Middle frontal gyrus (tissue), 1 donor: Measurements from ENCODE around the gene SMURF1.
"Not testable (repeated sequence)": the region's sequence is repeated elsewhere in the genome, so short reads cannot be mapped to it uniquely, and the experiment has no call there.

Experiments
- DNase-seq: peaks from one replicate; pipeline ENCODE4 v3.0.0-alpha.2; 2015; ENCODE audit warnings: low spot score; ENCODE audit errors: extremely low spot score

SMURF1 gene

DNA sequence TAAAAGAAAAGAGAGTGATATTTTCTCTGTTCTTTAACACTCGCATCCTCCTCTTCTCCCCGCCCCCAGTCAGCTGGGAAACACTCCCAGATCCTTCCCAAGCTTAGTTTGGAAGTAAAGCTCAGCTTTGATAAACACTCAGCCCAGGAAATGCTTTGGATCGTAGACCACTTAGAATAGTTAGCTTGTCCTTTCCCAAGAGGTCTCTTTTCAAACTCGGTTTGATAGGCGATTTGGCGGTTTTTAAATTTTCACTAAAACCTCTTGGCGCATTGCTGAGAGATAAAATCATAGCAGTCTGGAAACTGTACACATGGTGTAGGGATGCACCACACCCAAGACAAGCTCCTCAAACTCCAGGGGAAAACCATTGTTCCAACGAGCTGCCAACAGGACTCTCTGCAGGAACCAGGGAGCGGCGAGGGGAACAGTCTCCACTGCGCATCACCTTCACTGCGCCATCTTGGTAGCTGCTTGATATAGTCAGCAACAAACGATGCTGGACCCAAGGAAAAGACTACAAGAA is 22.3 kb downstream of the SMURF1 start:
- no peak for DNase-seq

DNA sequence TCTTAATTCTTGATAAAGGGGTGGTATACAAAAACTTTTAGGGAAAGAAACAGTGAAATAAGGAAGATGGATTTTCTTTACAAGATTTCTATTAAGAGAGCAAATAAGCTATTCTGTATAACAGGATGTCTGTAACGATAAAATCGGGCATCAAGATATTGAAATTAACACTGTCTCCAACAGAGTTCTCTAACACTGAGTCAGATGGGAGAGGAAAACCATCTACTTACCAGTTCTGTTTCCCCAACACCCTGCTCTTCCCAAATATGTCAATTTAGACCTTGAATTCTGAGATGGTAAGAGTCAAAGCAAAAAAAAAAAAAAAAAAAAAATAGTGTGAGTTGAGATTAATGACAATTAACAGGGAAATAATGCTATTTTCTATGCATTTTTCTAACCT is 23.0 kb downstream of the SMURF1 start:
- no peak for DNase-seq

DNA sequence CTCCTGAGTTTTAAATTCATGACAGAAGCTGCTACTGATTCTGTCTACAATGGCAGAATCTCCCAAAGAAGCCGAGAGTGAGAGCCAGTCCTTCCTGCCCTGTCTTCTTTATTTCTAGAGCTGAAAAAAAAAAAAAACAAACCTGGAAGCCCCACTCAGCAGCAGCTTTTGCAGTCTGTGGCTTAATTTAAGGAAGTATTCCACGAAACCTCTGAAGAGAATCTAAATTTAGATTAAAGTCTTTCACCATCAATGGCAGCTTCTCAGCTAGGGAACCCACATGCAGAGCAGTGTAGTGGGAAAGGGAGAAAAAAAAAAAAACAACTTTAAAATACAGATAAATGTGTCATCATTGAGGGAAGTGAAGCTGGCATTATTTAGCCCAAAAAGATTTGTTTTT is 23.4 kb downstream of the SMURF1 start:
- no peak for DNase-seq

DNA sequence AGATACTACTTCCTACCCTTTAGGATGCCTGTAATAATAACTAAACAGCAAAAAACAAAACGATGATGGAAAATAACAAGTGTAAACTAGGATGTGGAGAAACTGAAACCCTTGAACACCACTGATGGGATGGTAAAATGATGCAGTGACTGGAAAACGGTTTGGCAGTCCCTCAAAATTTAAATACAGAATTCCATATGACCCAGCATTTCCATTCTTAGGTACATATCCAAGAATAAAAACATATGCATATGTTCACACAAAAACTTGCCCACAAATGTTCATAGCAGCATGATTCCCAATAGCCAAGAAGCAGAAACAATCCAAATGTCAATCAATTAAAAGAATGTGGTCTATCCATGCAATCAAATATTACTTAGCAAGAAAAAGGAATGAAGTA is 25.8 kb downstream of the SMURF1 start:
- DNase-seq: no peak

DNA sequence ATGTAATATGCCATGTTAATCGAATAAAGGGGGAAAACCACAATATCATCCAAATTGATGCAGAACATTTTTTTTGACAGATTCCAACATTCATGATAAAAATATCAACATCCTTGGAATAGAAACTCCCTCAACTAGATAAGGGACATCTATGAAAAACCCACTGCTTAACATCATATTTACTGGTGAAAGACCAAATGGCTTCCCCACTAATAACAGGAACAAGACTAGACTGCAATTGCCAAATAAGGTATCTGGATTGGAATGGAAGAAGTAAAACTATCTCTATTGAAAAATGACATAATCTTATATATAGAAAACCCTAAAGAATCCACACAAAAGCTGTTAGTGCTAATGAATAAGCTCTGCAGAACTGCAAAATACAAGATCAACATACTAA is 27.8 kb downstream of the SMURF1 start:
- no peak for DNase-seq

DNA sequence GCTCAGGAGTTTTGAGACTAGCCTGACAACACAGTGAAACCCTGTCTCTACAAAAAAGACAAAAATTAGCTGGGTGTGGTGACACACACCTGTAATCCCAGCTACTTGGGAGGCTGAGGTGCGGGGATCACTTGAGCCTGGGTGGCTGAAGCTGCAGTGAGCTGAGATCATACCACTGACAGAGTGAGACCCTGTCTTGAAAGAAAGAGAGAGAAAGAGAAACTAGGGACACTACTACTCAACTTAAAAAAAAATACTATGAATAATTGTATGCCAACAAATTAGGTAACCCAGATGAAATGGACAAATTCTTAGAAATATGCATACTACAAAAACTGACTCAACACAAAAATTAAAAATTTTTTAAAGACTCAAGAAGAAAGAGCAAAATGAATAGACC is 28.5 kb downstream of the SMURF1 start:
- DNase-seq: no peak

DNA sequence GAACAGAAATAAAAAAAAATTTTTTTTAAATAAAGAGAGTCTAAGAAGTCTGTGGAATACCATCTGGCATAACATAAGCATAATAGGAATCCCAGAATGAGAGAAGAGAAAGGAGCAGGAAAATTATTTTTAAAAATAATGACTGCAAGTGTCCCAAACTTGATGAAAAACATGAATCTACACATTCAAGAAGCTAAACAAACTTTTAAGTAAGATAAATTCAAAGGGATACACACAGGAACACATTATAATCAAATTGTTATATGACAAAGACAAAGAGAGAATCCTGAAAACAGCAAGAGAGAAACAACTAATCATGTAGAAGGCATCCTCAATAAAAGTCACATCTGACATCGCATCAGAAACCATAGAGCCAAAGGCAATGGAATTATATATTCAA is 30.9 kb downstream of the SMURF1 start:
- no peak for DNase-seq

DNA sequence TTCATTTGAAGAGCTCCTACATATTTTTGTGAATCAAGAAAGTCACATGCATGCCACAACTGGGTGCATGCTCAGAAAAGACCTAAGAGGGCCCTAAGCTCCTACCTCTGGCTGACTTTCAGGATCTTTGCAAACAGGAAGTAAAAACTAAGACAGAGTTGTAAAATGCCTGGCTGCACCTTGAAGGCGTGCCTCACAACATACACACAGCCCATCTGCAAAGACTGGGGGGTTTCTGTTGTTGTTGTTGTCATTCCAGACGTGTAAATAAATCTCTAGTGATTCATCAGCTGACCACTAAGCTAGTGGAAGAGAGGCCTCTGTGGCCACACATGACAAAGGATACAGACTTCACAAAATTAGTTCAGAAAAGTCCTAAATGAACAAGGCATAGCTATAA is 31.8 kb downstream of the SMURF1 start:
- no peak for DNase-seq

DNA sequence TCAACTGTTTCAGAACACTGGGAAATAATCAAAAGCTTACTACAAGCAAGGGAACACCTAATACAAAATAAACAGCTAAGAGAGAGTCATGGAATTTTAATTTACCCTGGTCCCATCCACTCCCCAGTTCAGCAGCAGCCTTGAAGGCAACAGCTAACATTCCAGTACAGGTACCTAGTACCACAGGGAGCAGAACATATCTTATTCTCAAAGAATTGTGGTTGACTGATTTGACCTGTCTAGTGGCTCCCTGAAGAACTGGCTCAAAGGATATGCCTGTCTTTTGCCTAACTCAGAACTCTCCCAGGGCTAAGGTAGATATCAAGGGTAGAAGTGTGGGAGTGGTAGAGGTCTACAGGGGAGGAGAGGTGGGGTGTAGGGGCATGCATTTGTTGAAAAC is 32.3 kb downstream of the SMURF1 start:
- no peak for DNase-seq

DNA sequence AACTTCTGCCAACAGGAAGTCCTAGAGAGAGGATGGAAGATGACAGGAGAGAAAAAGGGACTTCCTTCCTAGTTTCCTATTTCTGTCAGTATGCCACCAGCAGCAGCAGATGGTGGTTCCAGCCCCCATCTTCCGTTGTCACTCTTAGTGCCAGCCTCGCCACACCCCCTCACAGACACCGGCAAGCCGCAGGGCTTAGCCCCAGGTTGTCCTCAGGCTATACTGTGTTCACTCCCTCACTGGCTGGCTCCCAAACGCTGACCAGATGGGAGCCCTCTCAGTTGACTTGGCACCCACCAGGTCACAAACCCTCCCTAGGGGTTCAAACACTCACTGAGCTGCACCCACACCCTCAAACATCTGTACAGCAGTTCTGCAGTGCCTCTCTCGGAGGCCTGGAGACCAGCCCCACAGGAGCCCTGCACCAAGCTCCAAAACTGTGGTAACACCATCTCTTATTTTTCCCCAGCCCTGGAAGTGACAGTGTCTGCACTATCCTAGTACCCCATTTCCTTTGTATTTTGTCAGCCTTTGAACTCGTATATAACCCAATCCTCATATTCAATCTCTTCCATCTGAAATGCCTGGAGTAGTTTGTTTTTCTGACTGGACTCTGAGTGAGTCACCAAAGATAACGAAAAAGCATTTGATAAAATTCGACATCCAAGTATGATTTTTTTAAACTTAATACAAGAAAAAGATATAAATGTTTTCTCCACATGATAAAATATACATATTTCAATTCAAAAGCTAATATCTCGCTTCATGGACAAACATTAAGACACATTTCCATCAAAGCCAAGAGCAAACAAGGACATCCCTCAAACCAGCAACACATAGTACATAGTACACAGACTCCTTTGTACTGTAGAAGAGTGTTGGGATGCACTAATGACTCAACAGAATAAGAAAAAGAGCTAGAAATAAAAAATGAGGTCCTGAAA is 34.5 kb downstream of the SMURF1 start:
- DNase-seq: no peak

DNA sequence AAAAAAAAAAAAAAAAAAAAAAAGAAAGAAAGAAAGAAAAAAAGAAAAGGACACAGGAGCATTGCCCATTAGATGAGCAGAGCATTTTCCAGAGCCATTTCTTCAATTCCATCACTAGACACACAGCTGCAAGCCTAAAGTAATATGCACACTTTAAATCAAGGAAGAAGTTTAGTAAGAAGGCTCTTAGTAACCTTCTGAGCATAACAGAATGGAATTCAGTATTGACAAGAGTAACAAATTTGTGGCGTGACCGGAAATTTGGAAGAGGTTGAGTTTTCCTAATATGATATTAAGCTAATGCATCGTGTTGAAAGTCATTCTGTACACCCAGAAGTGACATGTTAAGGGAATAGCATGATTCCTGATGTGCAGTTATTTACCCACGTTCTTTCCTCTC is 35.3 kb downstream of the SMURF1 start:
- DNase-seq: no peak

DNA sequence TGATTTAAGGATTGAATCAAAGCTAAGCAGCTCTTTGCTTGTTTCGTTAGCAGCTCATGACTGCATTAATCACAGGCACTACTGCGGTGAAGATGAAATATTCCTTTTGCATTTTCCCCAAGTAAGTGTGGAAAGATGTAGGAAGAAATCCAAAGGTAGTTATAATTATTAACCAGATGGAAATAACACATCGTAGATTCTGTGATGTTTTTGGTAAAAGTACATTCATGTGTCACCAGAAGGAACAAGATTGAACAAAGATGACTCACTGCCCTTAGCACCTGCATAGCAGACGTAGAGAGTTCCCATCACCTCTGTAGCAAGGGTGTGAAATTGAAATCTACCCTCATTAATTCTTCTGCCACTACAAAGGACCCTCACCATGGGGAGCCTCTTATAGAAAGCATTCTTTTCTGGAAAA is 37.1 kb downstream of the SMURF1 start:
- no peak for DNase-seq

DNA sequence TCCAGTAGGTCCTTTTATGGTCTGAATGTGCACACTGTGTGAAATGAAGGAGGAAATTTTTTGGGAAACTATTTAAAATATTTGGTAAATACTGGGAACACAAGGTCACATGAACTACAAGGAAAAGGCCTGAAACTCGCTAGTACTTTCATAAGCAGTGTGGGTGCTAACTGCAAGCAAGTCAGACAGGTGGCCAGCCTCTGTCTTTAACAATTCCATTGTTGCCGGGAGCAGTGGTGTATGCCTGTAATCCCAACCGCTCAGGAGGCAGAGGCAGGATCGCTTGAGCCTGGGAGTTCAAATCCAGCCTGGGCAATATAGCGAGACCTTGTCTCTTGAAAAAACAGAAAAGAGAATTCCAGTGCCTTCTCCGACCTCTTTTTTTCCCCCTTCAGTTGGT is 37.5 kb downstream of the SMURF1 start:
- DNase-seq: no peak

DNA sequence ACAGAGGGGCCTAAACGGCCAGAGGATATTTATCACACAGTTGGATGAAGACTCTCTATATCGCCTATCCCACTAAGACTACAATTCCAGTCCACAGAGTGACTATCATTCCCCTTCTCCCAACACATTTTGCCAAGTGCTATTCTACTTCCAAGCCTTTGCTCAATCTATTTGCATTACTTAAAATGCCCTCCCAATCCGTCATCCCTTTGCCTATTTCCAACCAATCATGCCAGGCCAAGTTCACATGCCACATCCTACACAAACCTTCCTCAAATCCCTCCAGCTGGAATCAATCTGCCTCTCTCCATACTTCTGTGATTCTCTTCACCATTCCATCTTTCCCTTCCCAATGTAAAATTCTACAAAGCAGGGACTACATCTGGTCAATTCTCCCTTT is 38.2 kb downstream of the SMURF1 start:
- no peak for DNase-seq

DNA sequence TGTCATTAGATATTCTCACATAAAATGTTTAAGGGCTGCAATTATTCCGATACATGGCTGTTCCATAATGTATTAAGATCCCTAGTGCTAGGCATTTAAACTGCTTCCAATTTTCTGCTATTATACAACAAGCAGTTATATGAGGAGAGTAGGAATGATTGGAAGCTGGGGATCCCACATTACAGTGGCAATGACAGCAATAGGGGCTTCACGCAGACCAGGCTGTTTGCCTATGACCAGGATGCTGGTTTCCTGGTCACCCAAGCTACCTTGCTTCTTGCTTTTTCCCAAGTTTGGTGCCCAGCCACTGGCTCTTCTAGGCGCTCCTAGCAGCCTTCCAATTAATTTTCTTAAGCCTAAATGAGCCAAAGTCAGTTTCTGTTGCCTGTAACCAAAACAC is 39.3 kb downstream of the SMURF1 start:
- no peak for DNase-seq

DNA sequence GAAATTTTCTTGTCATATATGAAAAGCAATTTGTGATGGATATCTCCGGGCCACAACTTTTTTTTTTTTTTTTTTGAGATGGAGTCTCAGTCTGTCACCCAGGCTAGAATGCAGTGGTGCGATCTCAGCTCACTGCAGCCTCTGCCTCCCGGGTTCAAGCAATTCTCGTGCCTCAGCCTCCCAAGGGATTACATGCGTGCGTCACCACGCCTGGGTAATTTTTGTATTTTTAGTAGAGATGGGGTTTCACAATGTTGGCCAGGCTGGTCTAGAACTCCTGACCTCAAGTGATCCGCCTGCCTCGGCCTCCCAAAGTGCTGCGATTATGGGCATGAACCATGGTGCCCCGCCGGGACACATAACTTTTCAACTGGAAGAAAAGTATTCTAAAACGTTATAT is 40.1 kb downstream of the SMURF1 start:
- not testable (repeated sequence) for DNase-seq

DNA sequence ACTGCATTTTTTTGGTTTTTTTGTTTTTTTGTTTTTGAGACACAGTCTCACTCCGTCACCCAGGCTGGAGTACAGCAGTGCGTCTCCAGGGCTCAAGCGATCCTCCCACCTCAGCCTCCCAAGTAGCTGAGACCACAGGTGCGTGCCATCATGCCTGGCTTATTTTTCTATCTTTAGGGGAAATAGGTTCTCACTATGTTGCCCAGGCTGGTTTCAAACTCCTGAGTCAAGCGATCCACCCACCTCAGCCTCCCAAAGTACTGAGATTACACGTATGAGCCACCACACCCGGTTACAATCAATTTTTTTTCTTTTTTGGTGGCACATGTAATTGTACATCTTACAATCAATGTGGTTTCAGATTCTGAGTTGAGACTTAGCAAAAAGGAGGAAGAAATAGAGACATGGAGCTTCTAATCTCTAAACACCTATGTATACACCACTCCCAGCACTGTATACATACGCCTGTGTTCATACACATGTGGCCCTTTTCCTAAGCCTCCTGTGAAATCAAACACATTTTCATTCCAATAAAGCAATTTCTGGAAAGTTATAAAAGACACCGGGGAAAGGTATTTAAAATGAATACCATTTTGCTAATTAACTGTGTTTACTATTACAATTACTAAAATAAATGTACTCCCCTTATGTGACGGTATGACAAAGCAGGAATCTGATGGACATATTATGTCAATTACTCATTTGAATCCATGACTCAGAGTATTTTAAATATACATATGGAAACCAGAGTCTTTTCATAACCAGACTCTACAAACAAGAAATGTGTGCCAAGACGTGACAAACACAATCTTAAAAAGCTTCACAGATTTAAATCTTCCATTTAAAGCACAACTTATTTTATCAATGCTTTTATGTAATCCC is 40.9 kb downstream of the SMURF1 start:
- no peak for DNase-seq

DNA sequence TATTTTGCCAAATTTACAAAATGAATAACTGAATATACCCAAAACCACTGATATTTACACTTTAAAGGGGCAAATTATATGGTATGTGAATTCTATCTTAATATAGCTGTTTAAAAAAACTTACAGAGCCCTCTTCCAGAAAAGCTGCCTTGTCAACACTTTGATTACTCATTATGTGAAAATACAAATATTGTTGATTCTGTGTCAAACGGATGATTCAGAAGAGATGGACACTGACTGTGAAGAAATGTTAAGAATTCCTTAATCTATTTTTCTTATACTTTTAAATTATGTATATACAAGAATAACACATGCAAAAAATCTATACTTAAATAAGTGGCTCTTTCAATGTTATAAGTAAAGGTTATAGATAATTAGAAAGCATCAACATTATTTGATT is 41.5 kb downstream of the SMURF1 start:
- DNase-seq: no peak

DNA sequence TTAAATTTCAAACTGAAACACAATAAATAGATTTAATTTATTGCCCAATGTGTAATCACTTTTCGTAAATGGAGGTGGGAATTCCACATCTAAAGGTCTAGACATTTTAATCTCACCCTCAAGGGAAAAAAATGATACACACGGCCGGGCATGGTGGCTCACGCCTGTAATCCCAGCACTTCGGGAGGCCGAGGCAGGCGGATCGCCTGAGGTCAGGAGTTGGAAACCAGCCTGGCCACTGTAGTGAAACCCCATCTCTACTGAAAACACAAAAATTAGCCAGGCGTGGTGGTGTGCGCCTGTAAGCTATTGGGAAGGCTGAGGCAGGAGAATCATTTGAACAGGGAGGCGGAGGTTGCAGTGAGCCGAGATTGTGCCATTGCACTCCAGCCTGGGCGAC is 42.4 kb downstream of the SMURF1 start:
- not testable (repeated sequence) for DNase-seq

DNA sequence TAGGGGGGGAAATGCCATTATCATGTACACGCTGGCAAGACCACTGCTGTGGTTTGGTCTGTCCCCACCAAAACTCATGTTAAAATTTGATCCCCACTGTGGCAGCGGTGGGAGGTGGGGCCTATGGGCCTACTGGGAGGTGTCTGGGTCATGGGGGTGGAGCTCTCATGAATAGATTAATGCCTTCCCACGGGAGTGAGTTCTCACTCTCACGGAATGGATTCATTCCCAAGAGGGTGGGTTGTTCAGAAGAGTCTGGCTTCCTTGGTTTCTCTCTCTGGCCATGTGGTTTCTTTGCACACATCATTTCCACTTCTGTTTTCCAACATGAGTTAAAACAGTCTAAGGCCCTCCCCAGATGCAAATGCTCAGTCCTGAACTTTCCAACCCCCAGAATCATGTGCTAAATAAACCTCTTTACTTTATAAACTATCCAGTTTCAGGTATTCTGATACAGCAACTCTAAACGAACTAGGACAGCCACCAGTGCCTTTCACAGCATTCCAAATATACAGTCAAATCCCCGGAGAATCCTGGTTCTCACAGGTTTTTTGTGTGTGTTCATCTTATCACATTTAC is 44.3 kb downstream of the SMURF1 start:
- DNase-seq: no peak

DNA sequence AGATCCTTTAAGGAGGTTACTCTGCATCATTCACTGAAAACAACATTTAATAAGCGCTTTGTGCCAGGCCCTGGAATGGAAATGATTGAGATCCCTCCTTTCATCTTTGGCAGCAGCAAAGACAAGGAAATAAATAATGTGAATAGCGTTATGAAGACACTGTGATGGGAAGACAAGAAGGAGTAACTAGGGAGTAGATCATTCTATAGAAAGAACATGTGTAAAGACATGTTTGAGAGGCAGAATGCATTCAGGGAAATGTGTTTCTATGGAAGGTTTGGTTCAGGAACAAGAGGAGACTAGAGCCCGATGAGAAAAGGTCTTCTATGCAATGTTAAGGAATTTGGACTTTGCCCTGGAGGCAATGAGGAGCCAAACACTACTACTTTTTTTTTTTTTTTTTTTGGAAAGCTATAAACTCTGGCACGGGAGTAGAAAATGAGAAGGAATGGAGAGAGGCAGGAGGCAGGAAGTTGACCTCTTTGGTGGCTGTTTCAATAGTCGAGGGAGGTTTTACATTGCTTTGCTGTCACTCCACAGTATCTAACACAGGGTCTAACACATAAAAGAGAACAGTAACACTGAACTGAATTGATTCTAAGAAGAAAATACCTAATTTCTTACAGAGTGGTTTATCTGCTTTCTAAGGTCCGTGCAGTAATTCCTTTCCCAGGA is 44.9 kb downstream of the SMURF1 start:
- no peak for DNase-seq
